SK-N-SH (cell line): Measurements from ENCODE around the gene AHCY. TPM values are rescaled to one million over a fixed set of nuclear protein-coding genes. Genes with fewer than 3 reads are reported as not detected.
"Not testable (repeated sequence)": the region's sequence is repeated elsewhere in the genome, so short reads cannot be mapped to it uniquely, and the experiment has no call there.

Source experiments
- CTCF ChIA-PET: fragments of 300-600, 350-600 bp; formaldehyde crosslinking; extraction: SDS; loops from one replicate; lab custom pipeline; 2021; lab: Yijun Ruan, JAX
- POLR2A ChIA-PET: fragments of 350-600 bp; sonication (Branson Sonifier 250); formaldehyde crosslinking; extraction: SDS; loops from one replicate; lab custom pipeline; 2020; ENCODE audit warnings: antibody characterized with exemption, inconsistent platforms; lab: Yijun Ruan, JAX
- DNase-seq: peaks from one replicate; pipeline ENCODE4 v3.0.0; 2012
- H2AFZ ChIP-seq: fragments of 200-600 bp; sonication (generic); 2 replicates; pipeline ENCODE4 v1.8.1; 2016; ENCODE audit warnings: antibody characterized with exemption, mild to moderate bottlenecking, low read depth
- H3F3A ChIP-seq: fragments of 200-600 bp; sonication (generic); replicated peaks from 2 replicates; pipeline ENCODE3; 2016; ENCODE audit warnings: antibody characterized with exemption, mild to moderate bottlenecking; ENCODE audit not compliant: insufficient read depth
- H3K27ac ChIP-seq, 2 experiments: fragments of 200-500 bp in 1 of 2; fragments of 200-600 bp in 1 of 2; sonication (Bioruptor generic) in 1 of 2; sonication (generic), shearing (Covaris generic) in 1 of 2; 2 replicates each; pipeline versions ENCODE4 v1.5.1 to v1.6.1; 2014 to 2016; ENCODE audit warnings: low read depth in 2 of 2, inconsistent platforms in 1 of 2, low read length in 1 of 2, mild to moderate bottlenecking in 1 of 2, mixed read lengths in 1 of 2
- H3K27me3 ChIP-seq: fragments of 200-600 bp; sonication (generic), shearing (Covaris generic); 2 replicates; pipeline ENCODE4 v1.6.1; 2016; ENCODE audit warnings: mixed run types; ENCODE audit not compliant: insufficient read depth
- H3K36me3 ChIP-seq, 2 experiments: fragments of 200-500 bp in 1 of 2; fragments of 200-600 bp in 1 of 2; sonication (Bioruptor generic) in 1 of 2; sonication (generic) in 1 of 2; replicated peaks in 1 of 2; 2 replicates each; pipeline versions ENCODE3 to v1.5.1; 2014 to 2016; ENCODE audit warnings: low read length in 1 of 2, mild to moderate bottlenecking in 1 of 2; ENCODE audit not compliant: insufficient read depth in 2 of 2, control insufficient read depth in 1 of 2
- H3K4me1 ChIP-seq, 2 experiments: fragments of 200-500 bp in 1 of 2; fragments of 200-600 bp in 1 of 2; sonication (Bioruptor generic) in 1 of 2; sonication (generic), shearing (Covaris generic) in 1 of 2; 2 replicates each; pipeline versions ENCODE4 v1.5.1 to v1.6.1; 2014 to 2016; ENCODE audit warnings: low read depth in 1 of 2, low read length in 1 of 2, mixed run types in 1 of 2; ENCODE audit not compliant: insufficient read depth in 2 of 2, control insufficient read depth in 1 of 2
- H3K4me2 ChIP-seq: fragments of 200-600 bp; sonication (generic), shearing (Covaris generic); 2 replicates; pipeline ENCODE4 v1.6.1; 2017; ENCODE audit warnings: mixed run types
- H3K4me3 ChIP-seq, 2 experiments: fragments of 200-500 bp in 1 of 2; fragments of 200-600 bp in 1 of 2; sonication (Bioruptor generic) in 1 of 2; sonication (generic), shearing (Covaris generic) in 1 of 2; 2 replicates each; pipeline versions ENCODE4 v1.5.1 to v1.8.1; 2014 to 2016; ENCODE audit warnings: low read depth in 2 of 2, inconsistent platforms in 1 of 2, low read length in 1 of 2, mild to moderate bottlenecking in 1 of 2, mixed read lengths in 1 of 2, moderate library complexity in 1 of 2
- H3K79me2 ChIP-seq: fragments of 200-600 bp; sonication (generic); 2 replicates; pipeline ENCODE4 v1.8.1; 2017; ENCODE audit warnings: mild to moderate bottlenecking; ENCODE audit not compliant: insufficient read depth
- H3K9ac ChIP-seq: fragments of 200-600 bp; sonication (generic); 2 replicates; pipeline ENCODE4 v1.6.1; 2017; ENCODE audit warnings: mixed run types
- H3K9me2 ChIP-seq: fragments of 200-600 bp; sonication (generic); 2 replicates; pipeline ENCODE4 v1.6.1; 2017; ENCODE audit warnings: mixed run types
- H3K9me3 ChIP-seq: fragments of 200-600 bp; sonication (generic); 2 replicates; pipeline ENCODE4 v1.6.1; 2017; ENCODE audit warnings: mixed run types, mild to moderate bottlenecking, moderate library complexity
- H4K20me1 ChIP-seq: fragments of 200-600 bp; sonication (generic); 2 replicates; pipeline ENCODE4 v1.6.1; 2017; ENCODE audit warnings: mild to moderate bottlenecking, mixed run types; ENCODE audit not compliant: insufficient read depth
- ELF1 ChIP-seq: IDR thresholded peaks from 2 replicates; pipeline ENCODE4 v1.4.0; 2012
- EP300 ChIP-seq, 2 experiments: IDR thresholded peaks; 2 replicates each; pipeline versions ENCODE4 v1.4.0 to v1.6.1; 2012; ENCODE audit warnings: borderline replicate concordance in 1 of 2, low read depth in 1 of 2, low read length in 1 of 2
- FOSL2 ChIP-seq: IDR thresholded peaks from 2 replicates; pipeline ENCODE4 v1.4.0; 2012; ENCODE audit warnings: low read depth, mild to moderate bottlenecking, moderate library complexity, borderline replicate concordance
- FOXJ3 ChIP-seq: sonication (generic); formaldehyde crosslinking; IDR thresholded peaks from 2 replicates; pipeline ENCODE4 v1.5.1; 2020; ENCODE audit warnings: mild to moderate bottlenecking, missing genetic modification reagents
- GABPA ChIP-seq: IDR thresholded peaks from 2 replicates; pipeline ENCODE4 v1.4.0; 2012; ENCODE audit warnings: low read depth, mild to moderate bottlenecking
- NFIC ChIP-seq: IDR thresholded peaks from 2 replicates; pipeline ENCODE4 v1.4.0; 2012; ENCODE audit warnings: borderline replicate concordance
- NRF1 ChIP-seq: IDR thresholded peaks from 2 replicates; pipeline ENCODE4 v1.6.1; 2012; ENCODE audit warnings: low read depth, mild to moderate bottlenecking, low read length
- RAD21 ChIP-seq: IDR thresholded peaks from 2 replicates; pipeline ENCODE4 v1.6.1; 2012; ENCODE audit warnings: mild to moderate bottlenecking, low read length
- RCOR1 ChIP-seq: fragments of 150-350 bp; IDR thresholded peaks from 2 replicates; pipeline ENCODE4 v1.6.1; 2017; ENCODE audit warnings: antibody characterized with exemption, low read length
- RFX5 ChIP-seq: IDR thresholded peaks from 2 replicates; pipeline ENCODE4 v1.6.1; 2012; ENCODE audit warnings: mild to moderate bottlenecking, improper control_type of control experiment, low read length
- RXRA ChIP-seq: IDR thresholded peaks from 2 replicates; pipeline ENCODE4 v1.4.0; 2012; ENCODE audit warnings: low read depth, mild to moderate bottlenecking, borderline replicate concordance
- SMC3 ChIP-seq: IDR thresholded peaks from 2 replicates; pipeline ENCODE4 v1.6.1; 2012; ENCODE audit warnings: low read depth, low read length, improper control_type of control experiment
- USF1 ChIP-seq: IDR thresholded peaks from 2 replicates; pipeline ENCODE4 v1.4.0; 2012; ENCODE audit warnings: low read depth, borderline replicate concordance
- WGBS: methylation state at CpG from one replicate; pipeline ENCODE4 v1.1.6; 2017; ENCODE audit warnings: low lambda C conversion rate; 5-methylcytosine and 5-hydroxymethylcytosine counted together
- polyA plus RNA-seq, 3 experiments: library from polyadenylated mRNA; depleted of rRNA; stranded (reverse); fragments of >200 nt; gene quantifications; 2 replicates each; pipeline ENCODE4 v1.2.3, GENCODE V29; 2012

Gene AHCY
- polyA plus RNA-seq, 1 of the 3 experiments (the other 2 are of a cell fraction) = 196 TPM

DNA sequence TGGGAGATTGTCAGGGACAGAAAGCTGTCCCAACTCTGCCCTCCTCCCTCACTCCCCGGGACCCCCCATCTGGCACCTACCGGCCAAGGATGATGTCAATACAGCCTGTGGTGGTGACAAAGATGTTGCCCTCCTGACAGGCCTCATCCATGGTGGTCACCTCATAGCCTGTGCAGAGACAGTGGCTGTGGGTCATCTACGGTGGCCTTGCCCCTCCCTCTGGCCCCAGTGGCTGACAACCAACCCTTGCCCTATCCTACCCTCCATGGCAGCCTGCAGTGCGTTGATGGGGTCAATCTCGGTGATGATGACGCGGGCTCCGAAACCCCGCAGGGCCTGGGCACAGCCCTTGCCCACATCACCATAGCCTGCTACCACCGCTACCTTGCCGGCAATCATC lies 12.7 kb downstream of the AHCY start (continued):
- no peak for TF ChIP-seq NFIC
- TF ChIP-seq FOSL2 = no peak

- POLR2A ChIA-PET, H3K4me1 ChIP-seq, H3K27ac ChIP-seq, H3K9me2 ChIP-seq, H3K9ac ChIP-seq, H3K79me2 ChIP-seq, H3K4me3 ChIP-seq, H3F3A ChIP-seq, H2AFZ ChIP-seq, DNase-seq, H3K4me2 ChIP-seq, H3K9me3 ChIP-seq, H3K27me3 ChIP-seq, H4K20me1 ChIP-seq: not testable (repeated sequence)
- 94% methylated on average over 5 of the region's 5 CpGs for whole genome bisulfite sequencing
- peaks cover 19 to 75% of the 10 kb centered on the region in 2 experiments for H3K36me3 ChIP-seq
- CTCF ChIA-PET = interaction anchor here (1.1 to 1.5 kb wide), 3 partner anchors 25 to 236 kb away, joined by 4 read pairs; no protein-coding TSS in a partner anchor
Measured at GRCh38 chr20:34287500-34287899, 15.7 kb downstream of the AHCY start.

DNA sequence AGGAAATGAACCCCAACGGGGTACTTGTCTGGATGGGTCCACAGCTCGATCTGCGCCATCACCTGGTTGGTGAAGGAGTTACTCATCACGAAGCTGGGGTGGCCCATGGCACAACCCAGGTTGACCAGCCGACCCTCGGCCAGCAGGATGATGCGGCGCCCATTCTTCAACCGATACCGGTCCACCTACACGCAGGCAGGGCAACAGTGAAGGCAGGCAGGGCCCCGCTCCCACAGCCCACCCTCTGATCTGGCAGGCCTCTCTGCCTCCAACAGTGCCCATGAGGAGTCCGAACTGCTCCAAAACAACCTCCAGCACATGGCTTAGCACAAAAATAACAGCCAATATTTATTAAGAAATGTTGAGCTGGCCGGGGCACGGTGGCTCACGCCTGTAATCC lies 17.7 kb downstream of the AHCY start:
- H3K27me3 ChIP-seq = no peaks in the 10 kb centered on the region

GRCh38 chr20:34283844-34284243 lies 19.3 kb downstream of the AHCY start:
- Histone ChIP-seq H3K9me3 (no peaks in the 10 kb centered on the region), H3K4me2 (no peak overlapping the region), H3K79me2 (no peaks in the 10 kb centered on the region), H3K36me3 (peaks cover 31 to 72% of the 10 kb centered on the region in 2 experiments), H2AFZ (no peak overlapping the region), H3K9ac (no peak overlapping the region), H3K27me3 (no peaks in the 10 kb centered on the region), H3K9me2 (no peaks in the 10 kb centered on the region), H3K4me1 (no peaks in the 10 kb centered on the region), H3K4me3 (no peak overlapping the region), H3K27ac (no peak overlapping the region), H3F3A (no peaks in the 10 kb centered on the region), H4K20me1 (no peaks in the 10 kb centered on the region)
- 90% methylated on average over 1 of the region's 1 CpG for WGBS
- ChIA-PET CTCF (no interaction called here), POLR2A (no interaction called here)
- DNase-seq = no peak
- no peak for TF ChIP-seq RCOR1
- TF ChIP-seq RAD21 = no peak
- TF ChIP-seq USF1 = no peak
- TF ChIP-seq GABPA = no peak
- no peak for TF ChIP-seq ELF1
- no peak for TF ChIP-seq SMC3
- TF ChIP-seq NRF1 = no peak

More for the DNA sequence above, 17.7 kb downstream of the AHCY start:
- ChIA-PET CTCF (interaction anchor here (0.7 to 1.0 kb wide), 2 partner anchors 14 to 95 kb away, joined by 3 read pairs; no protein-coding TSS in a partner anchor), POLR2A (no interaction called here)
- Histone ChIP-seq H3K9me3 (no peaks in the 10 kb centered on the region), H3K27ac (no peak overlapping the region), H3K9me2 (no peaks in the 10 kb centered on the region), H2AFZ (no peak overlapping the region), H3K4me1 (no peaks in the 10 kb centered on the region), H3K9ac (no peak overlapping the region), H3K36me3 (peaks cover 27 to 69% of the 10 kb centered on the region in 2 experiments), H3K4me2 (no peak overlapping the region), H4K20me1 (no peaks in the 10 kb centered on the region), H3K4me3 (no peak overlapping the region), H3K79me2 (no peaks in the 10 kb centered on the region), H3F3A (no peaks in the 10 kb centered on the region)
- no peak for TF ChIP-seq FOXJ3 (CRISPR knock-in tag)
- TF ChIP-seq RFX5 = no peak
- TF ChIP-seq RXRA = no peak
- no peak for TF ChIP-seq EP300 (IDR thresholded peaks at IDR 0.05; ENCODE audit: borderline replicate concordance in 1 of 2, low read depth in 1 of 2, low read length in 1 of 2)
- 96% methylated on average over 11 of the region's 16 CpGs for WGBS
- no peak for DNase-seq
